ENCODE measurements around the gene WDR12. TPM values are rescaled to one million over a fixed set of nuclear protein-coding genes. Genes with fewer than 3 reads are reported as not detected.

WDR12 gene
- total RNA-seq, 1 experiment from 2014 or later = 140 TPM

- ATAC-seq (no peak), DNase-seq (ENCODE audit: low read depth, low spot score) (no peak)
- Histone ChIP-seq H3K79me2 (ENCODE audit: insufficient read depth, low read length) (no peaks in the 10 kb centered on the region), H3K4me1 (ENCODE audit: control insufficient read depth in 1 of 2, insufficient read depth in 2 of 2, low read length in 2 of 2) (no peaks in the 10 kb centered on the region), H2AFZ (ENCODE audit: low read depth, low read length, poor library complexity, severe bottlenecking) (no peak overlapping the region), H3K27ac (ENCODE audit: low read depth, low read length) (no peak overlapping the region), H4K20me1 (ENCODE audit: insufficient read depth) (no peaks in the 10 kb centered on the region), H3K4me2 (ENCODE audit: low read length) (no peak overlapping the region), H3K9me3 (ENCODE audit: control insufficient read depth in 1 of 2, insufficient read depth in 1 of 2, low read depth in 1 of 2, low read length in 2 of 2) (no peaks in the 10 kb centered on the region), H3K4me3 (replicated peaks in 1 of 2; ENCODE audit: low read depth in 1 of 2, low read length in 2 of 2) (no peak overlapping the region), H3K36me3 (ENCODE audit: control insufficient read depth in 1 of 2, insufficient read depth in 2 of 2, low read length in 2 of 2) (no peaks in the 10 kb centered on the region), H3K9me2 (ENCODE audit: insufficient read depth) (no peaks in the 10 kb centered on the region), H3K9ac (ENCODE audit: low read length) (no peak overlapping the region), H3K27me3 (ENCODE audit: insufficient read depth, low read length) (no peaks in the 10 kb centered on the region)
- intact Hi-C loops (cut with micrococcal nuclease) = loop anchor here (5.0 kb wide), 1 partner anchor 238 kb away; no protein-coding TSS in a partner anchor
- no TSS peak for BruUV-seq (replicated peaks)
- ChIA-PET RAD21 (ENCODE audit: low non-redundant PET in 1 of 2, low total read pairs in 2 of 2, uncharacterized antibody in 2 of 2, unreplicated experiment in 2 of 2) (no interaction called here), POLR2A (no interaction called here), CTCF (no interaction called here)
- TF ChIP-seq SRF (IDR thresholded peaks at IDR 0.05; ENCODE audit: low read depth) (no peak), CEBPB (IDR thresholded peaks at IDR 0.05; ENCODE audit: low read depth) (no peak), CBX3 (IDR thresholded peaks at IDR 0.05; ENCODE audit: low read depth) (no peak), POLR2A (IDR thresholded peaks at IDR 0.05; ENCODE audit: borderline replicate concordance, extremely low read depth, insufficient read depth, insufficient read length) (no peak), FOSL1 (IDR thresholded peaks at IDR 0.05; ENCODE audit: low read depth) (no peak), JUND (IDR thresholded peaks at IDR 0.05) (no peak), CTCF (IDR thresholded peaks at IDR 0.05 in 2 of 3, conservative IDR thresholded peaks at IDR 0.05 in 1 of 3; ENCODE audit: borderline replicate concordance in 1 of 3, insufficient read depth in 1 of 3, low read depth in 2 of 3, low read length in 2 of 3) (no peak), EGR1 (IDR thresholded peaks at IDR 0.05; ENCODE audit: low read depth) (no peak), SP1 (IDR thresholded peaks at IDR 0.05; ENCODE audit: low read depth) (no peak), SIN3A (IDR thresholded peaks at IDR 0.05; ENCODE audit: low read depth) (no peak), ZFX (IDR thresholded peaks at IDR 0.05) (no peak), EZH2 (IDR thresholded peaks at IDR 0.05) (no peak), ZNF274 (IDR thresholded peaks at IDR 0.05; ENCODE audit: low read depth, low read length) (no peak)
- TF ChIP-seq, protein P1, sequence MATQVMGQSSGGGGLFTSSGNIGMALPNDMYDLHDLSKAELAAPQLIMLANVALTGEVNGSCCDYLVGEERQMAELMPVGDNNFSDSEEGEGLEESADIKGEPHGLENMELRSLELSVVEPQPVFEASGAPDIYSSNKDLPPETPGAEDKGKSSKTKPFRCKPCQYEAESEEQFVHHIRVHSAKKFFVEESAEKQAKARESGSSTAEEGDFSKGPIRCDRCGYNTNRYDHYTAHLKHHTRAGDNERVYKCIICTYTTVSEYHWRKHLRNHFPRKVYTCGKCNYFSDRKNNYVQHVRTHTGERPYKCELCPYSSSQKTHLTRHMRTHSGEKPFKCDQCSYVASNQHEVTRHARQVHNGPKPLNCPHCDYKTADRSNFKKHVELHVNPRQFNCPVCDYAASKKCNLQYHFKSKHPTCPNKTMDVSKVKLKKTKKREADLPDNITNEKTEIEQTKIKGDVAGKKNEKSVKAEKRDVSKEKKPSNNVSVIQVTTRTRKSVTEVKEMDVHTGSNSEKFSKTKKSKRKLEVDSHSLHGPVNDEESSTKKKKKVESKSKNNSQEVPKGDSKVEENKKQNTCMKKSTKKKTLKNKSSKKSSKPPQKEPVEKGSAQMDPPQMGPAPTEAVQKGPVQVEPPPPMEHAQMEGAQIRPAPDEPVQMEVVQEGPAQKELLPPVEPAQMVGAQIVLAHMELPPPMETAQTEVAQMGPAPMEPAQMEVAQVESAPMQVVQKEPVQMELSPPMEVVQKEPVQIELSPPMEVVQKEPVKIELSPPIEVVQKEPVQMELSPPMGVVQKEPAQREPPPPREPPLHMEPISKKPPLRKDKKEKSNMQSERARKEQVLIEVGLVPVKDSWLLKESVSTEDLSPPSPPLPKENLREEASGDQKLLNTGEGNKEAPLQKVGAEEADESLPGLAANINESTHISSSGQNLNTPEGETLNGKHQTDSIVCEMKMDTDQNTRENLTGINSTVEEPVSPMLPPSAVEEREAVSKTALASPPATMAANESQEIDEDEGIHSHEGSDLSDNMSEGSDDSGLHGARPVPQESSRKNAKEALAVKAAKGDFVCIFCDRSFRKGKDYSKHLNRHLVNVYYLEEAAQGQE (IDR thresholded peaks at IDR 0.05; ENCODE audit: low read depth) = no peak
Measured at GRCh38 chr2:202824901-202825300, 86.6 kb downstream of the WDR12 start.

Other genes with a start within 250 kb of the WDR12 start
- 2.5 TPM for gene ICA1L, start 39.9 kb downstream of the WDR12 start, total RNA-seq (2021; ENCODE audit: unreplicated experiment)
- gene CARF, start 602 bp upstream of the WDR12 start, total RNA-seq (2021; ENCODE audit: unreplicated experiment) = 4.2 TPM
- 17.0 TPM for gene NBEAL1, start 103.2 kb upstream of the WDR12 start, total RNA-seq (2021; ENCODE audit: unreplicated experiment)

All from HCT116 (cell line).